Hepatocyte (in vitro differentiated cells): ENCODE data around the gene PREX1. TPM values are rescaled to one million over a fixed set of nuclear protein-coding genes. Genes with fewer than 3 reads are reported as not detected.

ENCODE experiments used
- DNase-seq: peaks from one replicate; pipeline ENCODE4 v3.0.0-alpha.2; 2016; ENCODE audit warnings: low spot score
- H2AFZ ChIP-seq: fragments of 200-600 bp; sonication (generic); 2 replicates; pipeline ENCODE4 v1.6.0; 2016; ENCODE audit warnings: antibody characterized with exemption, mild to moderate bottlenecking
- H3K27ac ChIP-seq: fragments of 200-600 bp; sonication (generic); 2 replicates; pipeline ENCODE4 v1.5.1; 2016; ENCODE audit warnings: mild to moderate bottlenecking
- H3K27me3 ChIP-seq: fragments of 200-600 bp; sonication (generic); 2 replicates; pipeline ENCODE4 v1.6.1; 2016
- H3K36me3 ChIP-seq: fragments of 200-600 bp; sonication (generic); replicated peaks from 2 replicates; pipeline ENCODE4 v1.5.1; 2016; ENCODE audit warnings: low read depth; ENCODE audit not compliant: insufficient read depth
- H3K4me1 ChIP-seq: fragments of 200-600 bp; sonication (generic); 2 replicates; pipeline ENCODE4 v1.5.1; 2016; ENCODE audit warnings: mild to moderate bottlenecking, moderate library complexity; ENCODE audit not compliant: insufficient read depth
- H3K4me2 ChIP-seq: fragments of 200-600 bp; sonication (generic); 2 replicates; pipeline ENCODE4 v1.6.0; 2016
- H3K4me3 ChIP-seq: fragments of 200-600 bp; sonication (generic); 2 replicates; pipeline ENCODE4 v1.5.1; 2016; ENCODE audit warnings: mild to moderate bottlenecking
- H3K79me2 ChIP-seq: fragments of 200-600 bp; sonication (generic); 2 replicates; pipeline ENCODE4 v1.6.0; 2017; ENCODE audit warnings: mild to moderate bottlenecking
- H3K9me2 ChIP-seq: fragments of 200-600 bp; sonication (generic); replicated peaks from 2 replicates; pipeline ENCODE4 v1.6.0; 2017; ENCODE audit warnings: mild to moderate bottlenecking; ENCODE audit not compliant: insufficient read depth
- H3K9me3 ChIP-seq: fragments of 200-600 bp; sonication (generic); 2 replicates; pipeline ENCODE4 v1.5.1; 2016; ENCODE audit warnings: low read depth, mild to moderate bottlenecking
- H4K20me1 ChIP-seq: fragments of 200-600 bp; sonication (generic); 2 replicates; pipeline ENCODE4 v1.6.0; 2016; ENCODE audit warnings: mild to moderate bottlenecking; ENCODE audit not compliant: insufficient read depth, poor library complexity, severe bottlenecking
- CTCF ChIP-seq: fragments of 200-600 bp; sonication (generic); IDR thresholded peaks from 2 replicates; pipeline ENCODE4 v1.5.1; 2016; ENCODE audit warnings: antibody characterized with exemption, mild to moderate bottlenecking; ENCODE audit not compliant: poor library complexity
- EZH2 ChIP-seq: fragments of 200-600 bp; sonication (generic); IDR thresholded peaks from 2 replicates; pipeline ENCODE4 v1.6.1; 2016; ENCODE audit warnings: antibody characterized with exemption, mild to moderate bottlenecking, borderline replicate concordance
- EZH2phosphoT487 ChIP-seq: fragments of 200-600 bp; sonication (generic); IDR thresholded peaks from one replicate; pipeline ENCODE4 v1.6.1; 2018; ENCODE audit warnings: antibody characterized with exemption, mild to moderate bottlenecking, low read depth, moderate library complexity; ENCODE audit not compliant: unreplicated experiment, severe bottlenecking
- WGBS: methylation state at CpG from one replicate; pipeline ENCODE4 v1.1.6; 2016; ENCODE audit warnings: low lambda C conversion rate; ENCODE audit errors: missing lambda C conversion rate; 5-methylcytosine and 5-hydroxymethylcytosine counted together
- polyA plus RNA-seq: library from polyadenylated mRNA; unstranded; fragments of >200 nt; fragmentation: Nextera tagmentation; extraction: Ambion mirVana; gene quantifications from 2 replicates; pipeline ENCODE4 v1.2.1, GENCODE V29; 2016
- total RNA-seq: library from RNA; depleted of rRNA; stranded (reverse); fragments of >200 nt; gene quantifications from 2 replicates; pipeline ENCODE4 v1.2.3, GENCODE V29; 2014

PREX1 gene
- total and polyA plus RNA-seq, 2 experiments from 2014 or later = 1.8 to 2.9 TPM

- no peak for TF ChIP-seq EZH2
- no peak for TF ChIP-seq EZH2phosphoT487
- no peak for TF ChIP-seq CTCF
- no peak overlapping the region for H2AFZ ChIP-seq
- H3K79me2 ChIP-seq = no peaks in the 10 kb centered on the region
- H3K27ac ChIP-seq = no peak overlapping the region
- no peaks in the 10 kb centered on the region for H3K4me1 ChIP-seq
- no peak overlapping the region for H3K4me3 ChIP-seq
- no peaks in the 10 kb centered on the region for H4K20me1 ChIP-seq
- H3K9me2 ChIP-seq = no peaks in the 10 kb centered on the region
- H3K4me2 ChIP-seq = no peak overlapping the region
- 47% methylated on average over 1 of the region's 1 CpG for WGBS
- H3K36me3 ChIP-seq = no peaks in the 10 kb centered on the region
- H3K27me3 ChIP-seq = no peaks in the 10 kb centered on the region
- no peak for DNase-seq
- H3K9me3 ChIP-seq = no peaks in the 10 kb centered on the region
Observed at GRCh38 chr20:48574383-48574782, 253.4 kb downstream of the PREX1 start.

Other genes starting within 250 kb of the PREX1 start
- gene ARFGEF2, start 93.7 kb upstream of the PREX1 start, total RNA-seq = 46.6 and 48.0 TPM in 2 replicates
- gene ARFGEF2, start 93.7 kb upstream of the PREX1 start, polyA plus RNA-seq = 9.7 and 10.9 TPM in 2 replicates
- 54.9 and 60.7 TPM in 2 replicates for gene CSE1L, start 218.3 kb upstream of the PREX1 start, total RNA-seq
- gene CSE1L, start 218.3 kb upstream of the PREX1 start, polyA plus RNA-seq = 27.3 and 34.3 TPM in 2 replicates